Measurements from ENCODE around the gene KCNJ6.
"Not testable (repeated sequence)": the region's sequence is repeated elsewhere in the genome, so short reads cannot be mapped to it uniquely, and the experiment has no call there.

KCNJ6 gene

DNA sequence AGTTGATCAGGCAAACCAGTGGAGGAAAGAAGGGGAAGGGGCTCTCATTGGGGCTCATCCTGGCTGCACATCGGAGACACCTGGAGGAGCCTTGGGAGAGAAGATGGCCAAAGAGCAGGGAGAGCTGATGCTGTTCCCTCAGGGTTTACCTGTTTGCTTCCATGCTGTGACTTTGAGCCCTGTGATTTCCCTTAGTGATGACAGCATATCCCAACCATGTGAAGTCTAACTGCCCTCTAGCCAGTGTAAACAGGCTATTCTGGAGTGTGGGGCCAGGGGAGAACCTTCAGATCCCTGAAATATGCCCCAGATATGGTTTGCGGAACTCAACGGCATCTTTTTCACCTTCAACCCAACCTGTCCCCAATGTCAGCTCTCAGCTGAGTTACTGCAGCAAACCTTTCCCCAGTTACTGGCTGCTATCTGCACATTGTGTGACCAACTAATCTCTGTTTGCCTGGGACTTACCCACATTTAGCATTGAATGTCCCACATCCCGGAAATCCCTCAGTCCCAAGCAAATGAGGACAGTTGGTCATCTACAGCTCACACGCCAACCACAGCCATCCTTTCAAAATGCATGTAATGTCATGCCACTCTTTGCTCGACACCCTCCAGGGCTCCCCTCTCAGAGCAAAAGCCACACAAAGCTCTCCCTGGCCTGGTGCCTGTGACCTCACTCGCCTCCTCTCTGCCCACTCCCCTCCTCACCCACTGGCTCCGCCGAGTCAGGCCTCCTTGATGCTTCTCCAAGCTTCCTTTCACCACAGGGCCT is 242.3 kb downstream of the KCNJ6 start:
- no peak for DNase-seq (ENCODE audit: low spot score)

- DNase-seq (ENCODE audit: low spot score): no peak
Observed at GRCh38 chr21:37671381-37671780, 244.9 kb downstream of the KCNJ6 start.

DNA sequence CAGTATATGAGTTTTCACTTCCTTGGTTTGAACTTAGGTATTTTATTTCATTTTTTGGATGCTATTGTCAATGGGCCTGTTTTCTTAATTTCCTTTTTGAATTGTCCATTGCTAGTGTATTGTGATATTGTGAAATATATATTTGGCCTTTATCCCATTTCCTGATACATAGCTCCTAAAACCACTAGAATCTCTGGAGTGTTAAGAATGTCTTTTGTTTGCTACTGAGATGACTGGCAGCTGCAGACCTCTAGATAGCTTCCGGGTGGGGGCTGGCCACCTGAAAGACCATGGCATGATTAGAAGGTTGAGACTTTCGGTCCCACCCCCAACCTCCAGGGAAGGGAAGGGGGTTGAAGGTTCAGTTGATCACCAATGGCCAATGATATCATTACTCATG is 245.4 kb downstream of the KCNJ6 start:
- peak; percentile 49 for DNase-seq (ENCODE audit: low spot score)

DNA sequence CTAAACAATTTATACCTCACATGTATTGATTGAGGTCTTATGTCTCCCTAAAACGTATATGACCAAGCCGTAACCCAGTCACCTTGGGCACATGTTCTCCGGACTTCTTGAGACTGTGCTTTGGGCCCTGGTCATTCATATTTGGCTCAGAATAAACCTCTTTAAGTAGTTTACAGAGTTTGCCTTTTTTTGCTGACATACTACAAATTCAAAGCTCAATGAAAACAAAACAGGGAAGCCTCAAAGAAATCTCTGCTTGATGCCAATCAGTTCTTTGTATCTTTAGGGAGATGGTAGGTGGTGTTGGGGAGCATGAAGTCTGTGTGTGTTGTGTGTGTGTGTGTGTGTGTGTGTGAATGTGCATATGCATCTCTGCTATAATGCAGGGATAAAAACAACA is 247.0 kb downstream of the KCNJ6 start:
- no peak for DNase-seq (ENCODE audit: low spot score)

DNA sequence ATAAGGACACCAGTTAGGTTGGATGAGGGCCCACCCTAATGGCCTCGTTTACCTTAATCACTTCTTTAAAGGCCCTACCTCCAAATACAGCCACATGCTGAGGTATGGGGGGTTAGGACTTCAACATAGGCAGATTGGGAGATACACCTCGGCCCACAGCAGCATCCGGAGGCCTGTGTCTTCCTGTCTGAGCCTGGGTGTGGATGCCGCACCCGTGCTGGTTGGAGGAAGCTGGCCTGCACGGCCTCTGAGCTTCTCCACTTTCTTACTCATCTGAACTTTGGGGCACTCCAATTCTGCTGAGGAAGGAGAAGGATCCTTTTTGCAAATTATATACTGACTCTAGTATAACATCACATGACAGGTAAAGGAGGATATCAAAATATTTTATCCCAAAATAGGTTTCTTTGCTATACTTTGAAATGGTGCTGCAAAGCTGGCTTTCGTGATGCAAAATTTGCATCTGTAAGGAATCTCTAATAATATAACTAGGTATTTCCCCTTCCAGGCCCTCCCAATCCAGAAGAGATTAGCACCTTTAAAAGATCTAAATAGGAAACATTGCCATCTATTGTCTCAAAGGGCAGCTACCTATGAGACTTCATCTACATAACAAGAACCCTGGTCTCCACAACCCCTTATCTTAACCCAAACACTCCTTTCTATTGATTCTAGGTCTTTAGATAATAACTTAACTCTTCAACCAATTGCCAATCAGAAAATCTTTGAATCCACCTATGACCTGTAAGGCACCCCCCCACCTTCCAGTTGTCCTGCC is 247.6 kb downstream of the KCNJ6 start:
- DNase-seq (ENCODE audit: low spot score): no peak

GRCh38 chr21:37667380-37667779 is 248.9 kb downstream of the KCNJ6 start:
- DNase-seq (ENCODE audit: low spot score): no peak

DNA sequence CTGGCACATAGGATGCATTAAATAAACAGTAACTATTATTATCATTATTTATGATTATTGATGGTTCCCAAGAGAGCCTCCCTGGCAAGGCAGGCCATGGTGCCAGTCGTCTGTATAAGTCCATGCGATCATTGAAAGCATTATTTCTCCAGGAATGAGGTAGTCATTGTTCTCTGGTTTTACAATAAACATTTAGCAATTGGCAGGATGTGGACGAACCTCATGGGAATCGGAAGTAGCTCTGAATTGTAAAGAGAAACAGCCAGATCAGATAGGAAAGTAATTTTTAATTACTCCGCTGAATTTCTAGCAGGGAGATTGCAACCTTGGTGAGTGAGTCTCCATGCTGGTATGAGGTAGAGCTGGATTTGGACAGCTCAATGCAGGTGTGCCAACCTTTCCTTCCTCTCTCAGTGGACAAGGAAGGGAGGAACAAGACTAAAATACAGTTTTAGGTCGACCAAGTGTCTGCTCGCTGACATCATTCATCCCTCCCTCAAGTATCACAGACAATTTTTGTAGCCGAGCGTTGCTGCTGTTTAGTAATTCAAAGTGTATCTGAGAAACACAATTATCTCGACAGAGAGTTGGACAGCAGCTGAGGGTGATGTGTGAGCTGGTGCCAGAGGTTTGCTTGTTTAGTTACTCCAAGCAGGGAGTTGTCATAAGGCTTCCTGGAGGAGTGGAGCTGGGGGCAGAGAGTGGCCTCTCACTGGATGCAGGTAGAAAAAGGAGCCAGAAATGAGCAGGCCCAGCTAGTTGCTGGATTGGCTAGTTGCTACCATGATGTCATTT is 250.8 kb downstream of the KCNJ6 start:
- DNase-seq (ENCODE audit: low spot score): no peak

- DNase-seq (ENCODE audit: low spot score): not testable (repeated sequence)
Observed at GRCh38 chr21:37662227-37662626, 254.0 kb downstream of the KCNJ6 start.

DNA sequence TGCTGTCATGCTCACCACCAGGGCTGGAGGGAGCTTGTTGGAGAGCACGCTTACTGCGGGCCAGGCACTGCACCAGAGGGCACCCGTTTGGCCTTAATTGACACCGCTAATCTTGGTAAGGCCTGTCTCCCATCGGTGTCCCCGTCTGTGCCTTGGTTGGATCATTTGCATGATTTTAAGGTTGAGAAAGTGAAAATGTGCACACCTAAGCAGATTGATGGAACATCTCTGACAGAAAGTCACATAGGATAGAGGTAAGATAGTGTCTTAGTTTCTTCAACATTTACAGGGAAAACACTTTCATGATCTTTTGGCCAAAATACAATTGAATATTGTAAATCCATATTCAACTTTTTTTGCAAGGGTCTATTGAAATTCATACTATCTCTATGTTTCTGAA is 255.5 kb downstream of the KCNJ6 start:
- no peak for DNase-seq (ENCODE audit: low spot score)

- peak; percentile 23 for DNase-seq (ENCODE audit: low spot score)
Observed at GRCh38 chr21:37659874-37660273, 256.4 kb downstream of the KCNJ6 start.

GRCh38 chr21:37658817-37659458 is 257.3 kb downstream of the KCNJ6 start:
- peak; percentile 41 for DNase-seq (ENCODE audit: low spot score)

- DNase-seq (ENCODE audit: low spot score): no peak
Observed at GRCh38 chr21:37658121-37658816, 258.0 kb downstream of the KCNJ6 start.

DNA sequence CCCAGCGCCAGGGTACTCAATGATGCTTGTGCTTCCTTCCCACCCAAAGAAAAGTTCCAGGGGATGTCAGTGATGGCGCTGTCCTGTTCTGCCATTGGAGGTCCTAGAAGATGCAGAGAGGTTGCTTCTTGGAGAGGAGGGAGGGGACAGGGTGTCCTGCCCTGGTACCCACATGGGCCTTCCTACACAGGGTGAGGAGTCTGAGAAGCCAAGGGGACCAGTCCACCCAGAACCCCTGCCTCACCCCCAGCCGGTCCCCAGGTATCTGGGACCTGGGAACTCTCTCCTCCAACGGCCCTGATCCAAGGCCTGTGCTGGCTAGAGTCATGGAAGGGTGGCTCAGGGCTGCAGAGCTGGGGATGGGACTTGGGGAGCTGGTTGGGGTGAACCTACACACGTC is 259.4 kb downstream of the KCNJ6 start:
- no peak for DNase-seq (ENCODE audit: low spot score)

DNA sequence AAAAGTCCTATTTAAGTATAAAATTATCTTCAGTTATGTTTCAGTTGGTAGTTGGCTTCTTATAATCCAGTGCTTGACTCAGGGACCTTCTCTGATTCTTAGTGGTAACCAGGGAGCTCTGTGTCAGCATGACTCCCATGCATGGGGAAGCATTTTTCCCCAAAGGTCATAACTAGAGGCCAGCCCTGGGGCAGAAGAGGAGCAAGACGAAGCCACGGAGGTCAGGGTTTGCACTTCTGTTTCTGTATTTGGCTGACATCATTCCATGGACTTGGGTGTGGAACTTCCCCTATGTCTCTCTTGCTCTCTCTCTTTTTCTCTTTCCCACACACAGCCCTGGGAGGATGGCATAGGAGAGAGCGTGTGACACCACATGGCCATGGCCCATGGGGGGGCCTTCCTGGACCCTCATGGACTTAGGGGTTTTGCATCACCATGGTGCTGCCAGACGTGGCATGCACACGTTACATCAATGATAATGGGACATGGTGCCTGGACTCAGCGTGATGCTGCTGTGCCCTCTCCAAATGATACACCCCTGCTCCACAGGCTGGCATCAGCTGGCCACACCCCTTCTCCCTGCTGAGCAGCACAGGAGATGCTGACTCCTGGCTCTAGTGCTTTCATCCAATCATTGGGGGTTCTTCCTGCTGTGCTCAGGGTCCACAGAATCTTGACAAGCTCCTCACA is 260.5 kb downstream of the KCNJ6 start:
- DNase-seq (ENCODE audit: low spot score): no peak

DNA sequence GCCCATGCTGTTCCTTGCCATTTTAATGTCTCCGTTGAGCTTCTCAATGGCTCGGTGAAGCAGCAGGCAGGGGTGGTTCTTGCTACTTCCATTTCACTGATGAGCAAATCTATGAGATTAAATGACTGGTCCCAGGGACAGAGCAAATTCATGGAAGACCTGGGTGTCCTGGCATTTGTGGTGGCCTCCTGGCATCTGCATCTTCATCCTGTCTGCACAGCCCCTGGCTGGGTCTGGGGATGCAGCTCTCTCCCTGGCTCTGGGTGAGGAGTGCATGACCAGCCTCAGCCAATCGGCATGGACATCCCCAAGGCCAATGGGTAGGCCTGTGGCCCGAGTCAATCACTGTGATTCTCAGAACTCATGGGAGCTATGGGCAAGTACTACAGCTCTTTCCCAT is 261.7 kb downstream of the KCNJ6 start:
- DNase-seq (ENCODE audit: low spot score): no peak

DNA sequence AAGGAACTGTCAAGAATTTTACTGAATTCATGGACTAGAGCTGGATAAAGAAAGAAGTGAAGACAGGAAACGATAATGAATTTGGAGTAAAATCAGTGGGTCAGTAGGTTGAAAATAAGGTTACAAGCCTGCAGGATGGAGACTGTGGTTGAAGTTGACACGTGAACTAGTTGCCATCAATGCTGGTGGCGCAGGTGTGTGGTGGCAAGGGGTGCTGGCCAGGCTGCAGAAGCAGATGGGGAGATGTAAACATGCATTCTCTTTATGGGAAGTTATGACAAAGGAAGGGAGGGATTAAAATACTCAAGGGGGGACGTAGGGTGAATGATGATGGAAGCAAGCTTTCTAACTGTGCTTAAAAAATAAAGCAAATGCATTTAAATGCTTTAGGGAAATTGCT is 263.1 kb downstream of the KCNJ6 start:
- DNase-seq (ENCODE audit: low spot score): no peak

GRCh38 chr21:37647781-37648180 is 268.5 kb downstream of the KCNJ6 start:
- DNase-seq (ENCODE audit: low spot score): no peak

- DNase-seq (ENCODE audit: low spot score): not testable (repeated sequence)
Observed at GRCh38 chr21:37646761-37647160, 269.5 kb downstream of the KCNJ6 start.

- no peak for DNase-seq (ENCODE audit: low spot score)
Observed at GRCh38 chr21:37645848-37646247, 270.4 kb downstream of the KCNJ6 start.

- DNase-seq (ENCODE audit: low spot score): no peak
Observed at GRCh38 chr21:37644636-37645035, 271.6 kb downstream of the KCNJ6 start.

DNA sequence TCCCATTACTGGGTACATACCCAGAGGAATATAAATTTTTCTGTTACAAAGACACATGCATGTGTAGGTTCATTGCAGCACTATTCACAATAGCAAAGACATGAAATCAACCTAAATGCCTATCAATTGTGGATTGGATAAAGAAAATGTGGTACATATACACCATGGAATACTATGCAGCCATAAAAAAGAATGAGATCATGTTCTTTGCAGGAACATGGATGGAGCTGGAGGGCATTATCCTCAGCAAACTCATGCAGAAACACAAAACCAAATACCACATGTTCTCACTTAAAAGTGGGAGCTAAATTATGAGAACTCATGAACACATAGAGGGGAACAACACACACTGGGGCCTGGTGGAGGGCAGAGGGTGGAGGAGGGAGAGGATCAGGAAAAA is 272.4 kb downstream of the KCNJ6 start:
- DNase-seq (ENCODE audit: low spot score): not testable (repeated sequence)
